Measurements from ENCODE around the gene SHLD1. TPM values are rescaled to one million over a fixed set of nuclear protein-coding genes. Genes with fewer than 3 reads are reported as not detected.

The SHLD1 gene
- total RNA-seq, 1 donor from 2014 or later = 4.1 TPM

DNA sequence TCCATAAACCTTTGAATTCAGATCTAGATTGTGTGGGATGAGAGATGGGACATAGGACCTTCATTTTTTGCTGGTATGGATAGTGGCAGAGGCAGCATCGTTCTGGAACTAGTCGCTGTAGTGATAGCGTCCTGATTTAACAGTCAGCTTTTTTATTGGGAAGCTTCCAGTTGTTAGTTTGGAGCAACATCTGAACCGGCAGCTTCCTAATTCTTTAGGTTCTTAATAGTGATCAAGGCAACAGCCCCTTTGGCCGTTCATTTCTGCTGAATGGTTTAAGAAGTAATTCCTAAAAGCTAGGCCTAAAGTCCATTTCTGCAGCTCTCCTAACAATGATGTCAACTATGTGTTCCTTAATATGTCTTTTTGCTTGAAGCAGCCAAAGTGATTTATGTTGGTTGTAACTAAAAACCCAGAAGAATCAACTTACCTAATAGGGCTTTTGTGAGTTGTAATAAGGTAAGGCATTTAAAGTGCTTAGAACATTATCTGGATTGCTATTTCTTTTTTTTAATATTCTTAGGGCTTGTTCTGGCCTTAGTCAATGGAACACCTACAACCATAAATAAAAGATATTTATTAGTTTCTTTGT lies 90.3 kb downstream of the SHLD1 start:
- TF ChIP-seq, protein P1, sequence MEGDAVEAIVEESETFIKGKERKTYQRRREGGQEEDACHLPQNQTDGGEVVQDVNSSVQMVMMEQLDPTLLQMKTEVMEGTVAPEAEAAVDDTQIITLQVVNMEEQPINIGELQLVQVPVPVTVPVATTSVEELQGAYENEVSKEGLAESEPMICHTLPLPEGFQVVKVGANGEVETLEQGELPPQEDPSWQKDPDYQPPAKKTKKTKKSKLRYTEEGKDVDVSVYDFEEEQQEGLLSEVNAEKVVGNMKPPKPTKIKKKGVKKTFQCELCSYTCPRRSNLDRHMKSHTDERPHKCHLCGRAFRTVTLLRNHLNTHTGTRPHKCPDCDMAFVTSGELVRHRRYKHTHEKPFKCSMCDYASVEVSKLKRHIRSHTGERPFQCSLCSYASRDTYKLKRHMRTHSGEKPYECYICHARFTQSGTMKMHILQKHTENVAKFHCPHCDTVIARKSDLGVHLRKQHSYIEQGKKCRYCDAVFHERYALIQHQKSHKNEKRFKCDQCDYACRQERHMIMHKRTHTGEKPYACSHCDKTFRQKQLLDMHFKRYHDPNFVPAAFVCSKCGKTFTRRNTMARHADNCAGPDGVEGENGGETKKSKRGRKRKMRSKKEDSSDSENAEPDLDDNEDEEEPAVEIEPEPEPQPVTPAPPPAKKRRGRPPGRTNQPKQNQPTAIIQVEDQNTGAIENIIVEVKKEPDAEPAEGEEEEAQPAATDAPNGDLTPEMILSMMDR (conservative IDR thresholded peaks at IDR 0.05) = no peak

DNA sequence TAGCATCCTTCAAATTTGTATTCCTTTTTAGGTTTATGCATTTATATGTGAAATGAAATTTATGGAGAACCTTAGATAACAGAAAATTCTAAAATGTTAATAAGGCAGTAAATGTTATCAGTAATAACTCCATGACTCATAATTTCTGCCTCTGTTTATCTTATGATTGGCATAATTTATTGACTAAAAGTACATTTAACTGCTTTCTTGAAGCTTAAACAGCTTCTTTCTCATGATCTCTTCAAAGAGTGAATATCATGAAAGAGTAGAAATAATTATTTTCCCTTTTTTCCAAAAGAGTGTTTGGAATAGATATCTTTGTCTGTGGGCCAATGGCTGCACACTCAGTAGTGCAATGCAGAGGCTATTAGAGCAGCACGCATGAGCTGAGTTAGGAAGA lies 91.3 kb downstream of the SHLD1 start:
- H3K27me3 Mint-ChIP-seq = no peaks in the 10 kb centered on the region
- DNase-seq (ENCODE audit: extremely low spot score, unreplicated experiment) = no peak
- H3K9me3 Mint-ChIP-seq = no peaks in the 10 kb centered on the region
- no peaks in the 10 kb centered on the region for H3K36me3 Mint-ChIP-seq
- peaks cover 19% of the 10 kb centered on the region for H3K4me1 Mint-ChIP-seq (ENCODE audit: unreplicated experiment)
- H3K27ac Mint-ChIP-seq = no peak overlapping the region
- H3K4me3 Mint-ChIP-seq = no peak overlapping the region
- TF ChIP-seq, protein P1 (conservative IDR thresholded peaks at IDR 0.05) = no peak

More for the DNA sequence above, 90.3 kb downstream of the SHLD1 start:
- Mint-ChIP-seq H3K4me3 (no peak overlapping the region), H3K9me3 (no peaks in the 10 kb centered on the region), H3K27me3 (no peaks in the 10 kb centered on the region), H3K36me3 (no peaks in the 10 kb centered on the region), H3K4me1 (ENCODE audit: unreplicated experiment) (peaks cover 9% of the 10 kb centered on the region), H3K27ac (no peak overlapping the region)
- DNase-seq (ENCODE audit: extremely low spot score, unreplicated experiment) = no peak

DNA sequence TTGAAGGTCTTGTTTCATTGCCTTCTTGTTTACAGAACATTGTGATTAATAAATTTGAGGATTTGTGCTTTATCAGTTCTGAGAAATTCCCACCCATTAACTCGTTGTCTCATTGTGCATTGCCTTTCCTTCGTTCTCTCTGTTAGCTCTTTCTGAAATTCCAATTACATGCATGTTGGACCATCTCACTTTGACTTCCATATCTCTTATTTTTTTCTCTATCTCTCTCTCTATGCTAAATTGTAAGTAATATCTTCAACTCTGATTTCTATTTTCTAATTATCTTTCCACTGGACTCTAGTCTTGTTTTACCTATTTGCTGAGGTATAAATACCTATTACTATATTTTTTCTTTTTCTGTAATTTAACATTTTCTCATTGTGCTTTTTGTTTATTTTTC lies 92.3 kb downstream of the SHLD1 start:
- Mint-ChIP-seq H3K27me3 (no peaks in the 10 kb centered on the region), H3K4me1 (ENCODE audit: unreplicated experiment) (peaks cover 23% of the 10 kb centered on the region), H3K9me3 (no peaks in the 10 kb centered on the region), H3K4me3 (no peak overlapping the region), H3K36me3 (no peaks in the 10 kb centered on the region), H3K27ac (no peak overlapping the region)
- DNase-seq (ENCODE audit: extremely low spot score, unreplicated experiment) = no peak
- TF ChIP-seq, protein P1 (conservative IDR thresholded peaks at IDR 0.05) = no peak

DNA sequence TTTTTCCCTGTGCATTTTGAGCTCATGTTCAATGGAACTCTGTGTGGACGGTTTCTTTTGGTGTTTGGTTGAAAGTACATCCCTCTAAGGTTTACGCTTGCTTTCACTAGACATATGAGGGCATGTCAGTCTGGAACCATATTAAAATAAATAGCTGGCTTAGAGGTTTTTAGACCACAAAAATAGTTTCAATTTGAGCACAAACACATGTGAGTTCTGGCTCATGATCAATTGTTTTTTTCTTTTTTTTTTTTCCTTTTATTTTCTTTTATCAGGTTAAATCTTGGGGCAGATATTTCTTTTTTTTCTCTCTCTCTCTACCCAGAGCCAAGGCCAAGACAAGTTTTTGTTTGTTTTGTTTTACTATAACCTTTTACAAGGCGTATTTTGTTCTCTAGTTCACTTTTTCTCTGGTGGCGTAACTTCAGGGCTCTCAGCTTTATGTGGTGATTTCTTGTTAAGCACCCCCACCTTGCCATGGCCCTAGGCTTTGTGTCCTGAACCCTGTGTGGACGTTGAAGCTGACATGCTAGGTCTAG lies 92.9 kb downstream of the SHLD1 start:
- no peak overlapping the region for H3K4me3 Mint-ChIP-seq
- peaks cover 23% of the 10 kb centered on the region for H3K4me1 Mint-ChIP-seq (ENCODE audit: unreplicated experiment)
- H3K27me3 Mint-ChIP-seq = no peaks in the 10 kb centered on the region

DNA sequence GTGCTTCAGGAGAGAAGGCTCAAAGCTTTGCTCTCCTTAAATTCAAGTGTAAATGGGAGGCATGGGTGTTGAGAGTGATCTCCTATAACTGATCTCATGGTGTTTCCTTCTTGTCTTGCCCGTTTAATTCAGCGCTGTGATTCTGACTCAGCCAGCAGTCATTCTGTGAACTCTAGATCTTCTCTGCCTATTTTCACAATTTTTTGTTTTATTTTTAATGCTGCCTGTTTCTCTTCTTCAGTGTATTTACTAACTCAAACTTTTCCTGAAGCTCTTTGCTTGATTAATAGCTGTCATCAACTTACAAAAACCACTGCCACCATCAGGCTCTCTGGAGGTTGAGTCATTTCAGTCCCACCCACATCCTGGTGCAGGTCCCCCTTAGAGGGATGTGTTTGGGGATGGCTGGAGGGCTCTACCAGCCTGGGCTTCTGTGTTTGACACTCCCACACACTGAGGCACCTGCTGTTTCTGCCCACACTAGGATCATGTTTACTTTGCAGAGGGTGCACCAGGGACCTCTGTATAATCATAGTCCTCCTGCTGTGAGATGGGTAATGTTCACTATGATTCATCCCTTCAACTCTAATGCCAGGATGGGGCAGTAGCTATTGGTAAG lies 94.0 kb downstream of the SHLD1 start:
- Mint-ChIP-seq H3K36me3 (no peaks in the 10 kb centered on the region), H3K4me1 (ENCODE audit: unreplicated experiment) (peaks cover 23% of the 10 kb centered on the region), H3K9me3 (no peaks in the 10 kb centered on the region), H3K4me3 (no peak overlapping the region), H3K27me3 (no peaks in the 10 kb centered on the region), H3K27ac (no peak overlapping the region)
- TF ChIP-seq, protein P1 (conservative IDR thresholded peaks at IDR 0.05) = no peak
- DNase-seq (ENCODE audit: extremely low spot score, unreplicated experiment) = no peak

More for the DNA sequence above, 92.9 kb downstream of the SHLD1 start:
- Mint-ChIP-seq H3K27ac (no peak overlapping the region), H3K36me3 (no peaks in the 10 kb centered on the region), H3K9me3 (no peaks in the 10 kb centered on the region)
- TF ChIP-seq, protein P1 (conservative IDR thresholded peaks at IDR 0.05) = no peak
- DNase-seq (ENCODE audit: extremely low spot score, unreplicated experiment) = no peak

All from type B pancreatic cell (in vitro differentiated cells).